ENCODE results near the gene SBF1. TPM values are rescaled to one million over a fixed set of nuclear protein-coding genes. Genes with fewer than 3 reads are reported as not detected.

Gene SBF1
- total RNA-seq, 2 donors from 2014 or later = 60.2 to 77.5 TPM

DNA sequence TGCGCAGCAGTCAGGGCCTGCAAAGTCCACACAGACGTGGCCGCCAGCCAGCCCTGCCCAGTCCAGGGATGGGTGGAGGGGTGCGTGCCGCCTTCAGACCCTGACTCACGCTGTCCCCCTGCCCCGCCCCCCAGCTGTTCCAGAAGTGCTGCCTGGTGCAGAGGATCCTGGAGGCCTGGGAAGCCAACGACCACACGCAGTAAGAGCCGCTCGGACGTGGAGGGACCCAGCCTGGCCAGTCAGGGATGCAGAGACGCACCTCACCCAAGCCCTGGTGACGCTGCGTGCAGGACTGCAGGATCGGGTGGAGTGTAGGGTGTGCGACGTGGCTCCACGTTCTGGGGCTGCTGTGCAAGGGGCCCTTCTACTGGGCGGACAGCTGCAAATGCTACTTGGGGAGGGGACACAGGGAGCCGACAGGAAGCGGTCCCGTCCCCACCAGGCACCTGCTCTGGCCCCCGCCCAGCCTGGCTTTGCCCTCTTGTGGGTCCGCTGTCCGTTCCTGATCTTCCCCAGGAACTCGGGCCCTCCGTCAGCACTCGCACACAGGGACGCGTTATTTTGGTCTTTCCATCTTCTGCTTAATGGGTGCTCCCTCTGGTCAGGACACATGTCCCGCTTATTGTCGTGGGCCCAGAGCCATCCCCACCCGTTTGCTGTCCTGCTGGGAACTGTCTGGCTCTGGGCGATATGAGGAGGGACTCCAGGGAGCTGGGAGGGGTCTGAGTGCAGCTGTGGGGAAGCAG, 42.5 kb downstream of the SBF1 start:
- H3K36me3 ChIP-seq (replicated peaks in 1 of 2; ENCODE audit: insufficient read depth in 1 of 2, low read depth in 2 of 2) = peaks cover 24 to 30% of the 10 kb centered on the region in 2 donors
- no peak overlapping the region for H3K27ac ChIP-seq
- no peaks in the 10 kb centered on the region for H3K9me3 ChIP-seq
- TF ChIP-seq POLR2A (IDR thresholded peaks at IDR 0.05) = no peak
- TF ChIP-seq, protein P1, sequence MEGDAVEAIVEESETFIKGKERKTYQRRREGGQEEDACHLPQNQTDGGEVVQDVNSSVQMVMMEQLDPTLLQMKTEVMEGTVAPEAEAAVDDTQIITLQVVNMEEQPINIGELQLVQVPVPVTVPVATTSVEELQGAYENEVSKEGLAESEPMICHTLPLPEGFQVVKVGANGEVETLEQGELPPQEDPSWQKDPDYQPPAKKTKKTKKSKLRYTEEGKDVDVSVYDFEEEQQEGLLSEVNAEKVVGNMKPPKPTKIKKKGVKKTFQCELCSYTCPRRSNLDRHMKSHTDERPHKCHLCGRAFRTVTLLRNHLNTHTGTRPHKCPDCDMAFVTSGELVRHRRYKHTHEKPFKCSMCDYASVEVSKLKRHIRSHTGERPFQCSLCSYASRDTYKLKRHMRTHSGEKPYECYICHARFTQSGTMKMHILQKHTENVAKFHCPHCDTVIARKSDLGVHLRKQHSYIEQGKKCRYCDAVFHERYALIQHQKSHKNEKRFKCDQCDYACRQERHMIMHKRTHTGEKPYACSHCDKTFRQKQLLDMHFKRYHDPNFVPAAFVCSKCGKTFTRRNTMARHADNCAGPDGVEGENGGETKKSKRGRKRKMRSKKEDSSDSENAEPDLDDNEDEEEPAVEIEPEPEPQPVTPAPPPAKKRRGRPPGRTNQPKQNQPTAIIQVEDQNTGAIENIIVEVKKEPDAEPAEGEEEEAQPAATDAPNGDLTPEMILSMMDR (IDR thresholded peaks at IDR 0.05) = no peak
- 92 to 97% methylated on average over 13 to 35 of the region's 35 CpGs for WGBS, 2 donors
- no peak for DNase-seq
- no peak for ATAC-seq
- intact Hi-C loops (cut with DNase I) = no loop called here
- H3K4me1 ChIP-seq = no peaks in the 10 kb centered on the region
- no peak overlapping the region for H3K4me3 ChIP-seq
- no peaks in the 10 kb centered on the region for H3K27me3 ChIP-seq

DNA sequence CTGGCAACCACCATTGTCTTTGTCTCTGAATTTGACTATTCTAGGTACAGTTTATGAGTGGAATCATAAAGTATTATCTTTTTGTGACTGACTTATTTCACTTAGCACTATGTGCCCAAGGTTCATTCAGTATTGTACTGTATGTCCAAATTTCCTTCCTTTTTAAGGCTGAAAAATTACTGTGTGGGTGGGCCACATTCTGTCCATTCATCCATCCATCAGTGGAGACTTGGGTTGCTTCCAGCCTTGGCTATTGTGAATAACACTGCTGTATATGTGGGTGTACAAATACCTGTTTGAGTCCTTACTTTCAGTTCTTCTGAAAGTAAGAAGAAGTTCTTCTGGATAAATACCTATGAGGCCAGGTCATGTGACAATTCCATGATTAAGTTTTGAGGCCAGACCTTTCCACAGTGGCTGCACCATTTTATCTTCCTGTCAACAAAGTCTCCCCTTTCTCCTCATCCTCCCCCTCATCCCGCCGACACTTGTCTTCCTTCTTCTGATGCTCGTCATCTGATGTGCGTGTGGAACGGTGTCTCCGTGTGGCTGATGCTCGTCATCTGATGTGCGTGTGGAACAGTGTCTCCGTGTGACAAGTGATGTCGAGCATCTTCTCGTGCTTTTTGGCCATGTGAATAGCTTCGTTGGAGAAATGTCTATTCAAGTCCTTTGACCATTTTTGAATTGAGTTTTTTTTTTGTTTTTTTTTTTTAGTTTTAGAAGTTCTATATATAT, 49.5 kb downstream of the SBF1 start:
- 91 to 96% methylated on average over 12 of the region's 12 CpGs for WGBS, 2 donors
- Histone ChIP-seq H3K4me3 (no peak overlapping the region), H3K27me3 (no peaks in the 10 kb centered on the region), H3K9me3 (no peaks in the 10 kb centered on the region), H3K4me1 (no peaks in the 10 kb centered on the region), H3K27ac (no peak overlapping the region), H3K36me3 (replicated peaks in 1 of 2; ENCODE audit: insufficient read depth in 1 of 2, low read depth in 2 of 2) (peaks cover 20 to 29% of the 10 kb centered on the region in 2 donors)
- intact Hi-C loops (cut with DNase I) = loop anchor here (10.0 kb wide), 1 partner anchor 61 kb away; no protein-coding TSS in a partner anchor
- ATAC-seq (no peak), DNase-seq (no peak)
- TF ChIP-seq, protein P1 (IDR thresholded peaks at IDR 0.05) = no peak
- no peak for TF ChIP-seq POLR2A (IDR thresholded peaks at IDR 0.05)

DNA sequence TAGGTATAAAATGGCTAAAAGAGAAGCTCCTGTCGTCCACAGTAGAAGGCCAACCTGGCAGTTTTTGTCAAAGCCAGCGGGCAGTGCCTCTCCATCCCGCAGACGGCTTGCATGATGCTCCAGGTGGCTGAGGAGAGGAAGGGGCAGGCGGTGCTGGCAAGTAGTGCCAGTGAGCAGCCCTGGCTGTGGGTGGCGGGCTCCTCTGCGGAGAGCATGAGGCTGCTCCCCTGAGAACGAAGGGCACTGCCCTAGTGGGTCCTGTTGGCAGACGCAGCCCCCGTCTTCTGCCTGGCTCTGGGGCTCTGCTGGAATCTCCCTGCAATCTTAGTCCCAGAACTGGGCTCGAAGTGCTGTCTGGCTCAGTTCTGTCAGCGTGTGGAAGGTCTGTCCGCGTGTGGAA, 50.9 kb downstream of the SBF1 start:
- intact Hi-C loops (cut with DNase I) = loop anchor here (10.0 kb wide), 1 partner anchor 59 kb away; no protein-coding TSS in a partner anchor
- no peak overlapping the region for H3K4me3 ChIP-seq
- no peaks in the 10 kb centered on the region for H3K9me3 ChIP-seq
- no peaks in the 10 kb centered on the region for H3K27me3 ChIP-seq
- 94 to 95% methylated on average over 13 to 14 of the region's 14 CpGs for WGBS, 2 donors
- H3K4me1 ChIP-seq = no peaks in the 10 kb centered on the region
- H3K36me3 ChIP-seq (replicated peaks in 1 of 2; ENCODE audit: insufficient read depth in 1 of 2, low read depth in 2 of 2) = peaks cover 28 to 30% of the 10 kb centered on the region in 2 donors
- no peak overlapping the region for H3K27ac ChIP-seq
- TF ChIP-seq, protein P1 (IDR thresholded peaks at IDR 0.05) = no peak
- TF ChIP-seq POLR2A (IDR thresholded peaks at IDR 0.05) = no peak
- DNase-seq = no peak
- ATAC-seq = no peak

DNA sequence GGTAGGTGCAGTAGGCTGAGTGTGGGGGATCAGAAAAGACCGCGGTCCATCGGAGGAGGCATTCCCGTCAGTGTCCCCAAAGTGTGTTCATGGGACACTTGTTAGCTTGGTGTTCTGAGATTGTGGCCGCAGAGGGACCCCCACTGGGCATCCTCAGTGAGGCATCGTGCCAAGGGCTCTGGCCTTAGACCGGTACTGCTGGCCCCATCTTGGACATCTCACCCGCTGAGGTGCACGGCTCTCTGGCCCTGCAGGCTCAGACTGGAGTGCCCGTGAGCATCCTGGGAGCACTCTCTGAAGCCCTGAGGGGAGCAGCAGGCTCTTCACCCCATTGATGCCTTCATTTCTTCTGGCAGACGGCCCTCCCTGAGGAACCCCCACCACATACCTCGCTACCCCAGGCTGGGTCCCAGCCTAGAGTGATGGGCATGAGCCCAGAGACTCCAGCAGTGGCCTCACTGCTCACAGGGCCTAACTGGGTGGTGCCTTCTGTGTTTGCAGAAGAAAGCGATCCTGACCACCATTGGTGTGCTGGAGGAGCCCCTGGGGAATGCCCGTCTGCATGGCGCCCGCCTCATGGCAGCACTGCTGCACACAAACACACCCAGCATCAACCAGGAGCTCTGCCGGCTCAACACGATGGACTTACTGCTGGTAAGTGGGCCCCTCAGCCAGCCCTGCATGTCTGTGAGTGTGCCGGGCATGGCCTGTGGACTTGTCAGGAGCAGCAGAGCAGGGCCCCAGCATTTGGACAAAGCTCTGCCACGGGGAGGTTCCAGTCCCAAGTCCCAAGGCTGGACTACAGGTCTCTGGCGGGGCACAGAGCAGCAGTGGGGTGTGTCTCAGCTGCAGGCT, 51.6 kb downstream of the SBF1 start:
- WGBS, 2 donors = 94 to 100% methylated on average over 5 to 19 of the region's 21 CpGs
- Histone ChIP-seq H3K9me3 (no peaks in the 10 kb centered on the region), H3K27ac (no peak overlapping the region), H3K27me3 (no peaks in the 10 kb centered on the region), H3K4me3 (no peak overlapping the region), H3K4me1 (no peaks in the 10 kb centered on the region), H3K36me3 (replicated peaks in 1 of 2; ENCODE audit: insufficient read depth in 1 of 2, low read depth in 2 of 2) (peaks cover 28 to 32% of the 10 kb centered on the region in 2 donors)
- no peak for DNase-seq
- intact Hi-C loops (cut with DNase I) = loop anchor here (10.0 kb wide), 1 partner anchor 58 kb away; no protein-coding TSS in a partner anchor
- no peak for TF ChIP-seq POLR2A (IDR thresholded peaks at IDR 0.05)
- TF ChIP-seq, protein P1 (IDR thresholded peaks at IDR 0.05) = no peak
- no peak for ATAC-seq

Data from body of pancreas (tissue), 4 donors.